ENCODE measurements around the gene GRB10.

GRB10 gene

DNA sequence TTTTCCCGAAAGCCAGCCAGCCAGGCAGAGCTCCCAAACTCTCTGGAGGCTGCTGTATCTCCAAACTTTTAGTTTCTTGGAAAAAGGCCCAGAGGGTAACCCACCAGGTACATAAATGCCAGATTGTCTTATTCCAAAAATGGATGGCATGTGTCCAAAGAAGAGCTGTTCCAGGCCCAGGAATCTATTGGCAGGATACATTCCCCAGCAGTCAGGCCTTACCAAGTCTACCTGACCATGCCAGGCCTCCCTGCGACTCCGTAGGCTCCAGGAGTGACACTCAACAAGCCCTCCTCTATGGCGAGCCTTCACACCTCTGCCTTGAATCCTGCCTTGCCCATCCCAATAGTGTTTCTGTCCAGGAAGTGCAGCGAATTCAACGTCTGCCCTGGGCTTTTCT, 95.6 kb downstream of the GRB10 start:
- DNase-seq: no peak

DNA sequence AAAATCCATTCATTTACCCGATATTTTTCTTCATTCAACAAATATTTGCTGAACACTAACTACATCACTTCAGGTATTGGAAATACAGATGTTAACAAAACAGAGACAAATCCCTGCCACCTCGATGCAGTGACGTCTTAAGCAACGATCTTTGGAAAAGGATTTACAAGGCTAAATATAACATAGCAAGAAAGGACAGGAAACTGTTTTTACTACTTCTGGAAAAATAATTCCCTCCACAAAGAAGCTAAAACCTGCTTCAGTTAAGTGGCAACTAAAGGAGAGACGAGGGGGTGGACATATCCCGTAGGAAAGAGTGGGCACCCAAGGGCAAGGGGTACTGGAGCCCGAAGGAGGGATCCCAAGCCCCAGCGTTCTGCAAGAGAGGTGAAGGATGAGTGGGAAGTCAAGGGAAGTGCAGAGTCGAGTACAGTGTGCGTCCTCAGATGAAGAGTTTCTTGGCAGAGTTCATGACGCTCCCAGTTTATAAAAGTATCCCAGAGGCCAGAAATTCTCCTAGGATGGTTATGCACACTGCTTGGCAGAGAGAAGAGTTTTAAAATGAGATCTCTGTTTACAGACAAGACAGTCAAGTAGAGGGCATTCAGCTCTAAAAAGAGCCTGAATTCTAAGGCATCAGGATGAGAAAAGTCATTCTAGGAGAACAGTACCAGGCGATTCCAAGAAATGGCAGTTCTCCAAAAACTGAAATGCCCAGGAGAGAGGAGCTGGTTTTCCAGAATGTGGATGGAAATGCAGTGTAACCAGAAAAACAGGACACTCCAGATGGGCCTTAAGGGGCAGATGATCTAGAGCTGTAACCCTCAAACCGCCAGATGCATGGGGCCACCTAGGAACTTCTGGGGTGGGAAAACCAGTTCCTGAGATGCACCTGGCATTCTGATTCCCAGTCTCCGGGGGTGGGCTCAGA, 97.3 kb downstream of the GRB10 start:
- DNase-seq: no peak

DNA sequence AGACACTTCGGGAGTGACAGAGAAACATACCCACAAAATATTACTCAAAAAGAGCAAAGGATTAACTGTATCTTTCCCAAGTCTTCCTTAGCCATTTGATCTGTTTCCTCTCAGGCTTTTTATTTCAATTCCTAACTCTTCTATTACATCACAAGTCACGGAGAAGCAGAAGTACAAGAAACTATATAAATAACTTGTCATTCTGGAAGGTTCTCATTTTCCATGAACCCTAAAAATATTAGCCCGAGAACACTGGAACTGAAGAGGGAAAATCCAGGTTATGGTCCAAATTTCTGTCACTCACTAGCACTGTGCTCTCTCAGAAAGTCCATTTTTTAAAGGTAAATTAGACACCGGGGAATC, 98.0 kb downstream of the GRB10 start:
- no peak for DNase-seq

DNA sequence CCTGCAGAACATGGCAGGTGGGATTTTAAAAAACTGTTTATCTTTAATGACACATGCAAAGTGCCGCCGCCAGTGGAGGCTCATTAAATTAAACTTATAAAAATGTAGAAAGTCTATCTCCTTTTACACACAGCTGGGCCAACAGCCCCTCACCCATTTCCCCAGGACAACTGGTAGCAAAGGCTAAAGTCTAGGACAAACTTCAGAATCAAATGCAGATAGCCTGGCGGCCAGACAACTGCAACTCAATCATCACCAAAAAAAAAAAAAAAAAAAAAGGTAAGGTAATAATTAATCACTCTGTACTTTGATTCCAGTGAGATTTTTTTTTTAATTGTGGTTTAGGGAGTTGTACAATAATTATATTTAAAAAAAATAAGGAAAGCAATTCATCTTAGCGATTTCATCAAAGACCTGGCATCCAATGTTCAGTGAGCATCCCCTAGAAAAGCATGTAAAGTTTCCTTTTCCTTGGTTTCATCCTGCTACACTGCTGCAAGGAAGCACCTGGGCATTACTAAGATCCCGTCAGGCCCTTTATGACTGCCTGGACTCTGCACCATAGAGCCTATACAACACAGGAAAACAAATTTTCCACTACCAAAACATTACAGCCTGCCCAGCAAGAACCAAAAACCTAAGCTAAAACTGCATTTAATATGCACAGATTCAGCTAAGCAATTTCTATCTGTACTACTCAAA, 98.5 kb downstream of the GRB10 start:
- no peak for DNase-seq

DNA sequence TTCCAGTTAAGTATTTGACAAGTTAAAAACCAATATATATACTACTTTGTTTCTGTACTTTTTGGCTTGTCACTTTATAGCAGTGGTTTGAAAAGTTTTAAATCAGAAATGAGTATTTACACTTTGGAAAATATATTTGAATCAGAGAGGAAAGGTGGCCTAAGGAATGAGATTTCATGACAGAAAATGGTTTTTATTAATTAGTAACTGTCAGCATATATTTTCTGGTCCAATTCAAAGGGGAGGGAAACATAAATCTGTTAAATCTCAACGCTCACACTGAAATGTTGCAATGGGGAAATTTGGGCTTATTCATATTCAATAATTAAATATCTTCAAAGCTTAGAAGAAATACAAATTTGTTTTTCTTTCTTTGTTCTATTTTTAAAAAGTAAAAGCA, 100.1 kb downstream of the GRB10 start:
- DNase-seq: no peak

DNA sequence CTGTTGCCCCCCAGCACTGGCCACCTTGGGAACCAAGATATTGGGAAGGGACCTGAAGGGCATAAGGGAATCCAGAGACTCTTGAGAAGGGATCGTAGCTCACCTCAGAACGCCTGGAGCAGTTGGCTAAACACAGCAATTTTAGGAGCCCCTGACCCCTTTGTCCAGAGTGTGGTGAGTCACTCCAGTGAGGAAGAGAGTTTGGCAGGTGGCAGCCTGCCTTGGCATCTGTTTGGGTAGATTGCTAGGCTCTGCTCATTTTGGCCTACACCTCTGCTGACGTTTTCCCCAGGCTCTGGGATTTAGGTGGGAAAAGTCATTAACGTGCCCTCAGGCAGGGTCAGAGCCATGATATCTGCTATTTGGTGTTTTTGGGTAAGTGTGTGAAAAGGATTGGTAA, 100.6 kb downstream of the GRB10 start:
- DNase-seq: no peak

DNA sequence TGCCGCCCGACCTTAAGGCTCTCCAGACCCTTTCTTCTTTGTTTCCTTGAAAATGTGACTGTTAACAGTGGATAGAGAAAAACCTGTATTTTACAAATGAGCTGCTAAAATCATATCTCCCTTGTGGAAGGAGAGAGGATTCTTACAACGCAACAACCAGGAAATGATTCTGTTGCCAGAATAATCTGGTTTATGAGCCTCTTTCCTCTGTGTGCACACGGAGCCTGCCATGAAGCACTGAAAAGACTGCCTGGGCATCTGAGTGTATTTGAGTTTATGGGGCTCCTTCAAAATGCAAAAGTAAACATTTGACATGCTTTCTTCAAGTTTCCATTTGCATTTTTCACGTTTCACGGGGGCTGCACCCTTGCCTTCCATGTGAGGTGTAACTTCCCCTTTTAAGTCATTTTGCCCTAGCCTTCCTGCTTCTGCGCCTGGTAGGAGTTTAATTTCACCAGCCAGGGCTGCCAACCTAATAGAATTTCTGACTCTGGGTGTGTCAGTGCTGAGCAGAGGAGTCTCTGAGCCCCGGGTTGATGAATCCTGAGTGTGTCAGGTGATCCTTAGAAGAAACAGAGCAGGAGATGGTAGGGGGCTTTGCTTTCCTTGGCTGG, 101.2 kb downstream of the GRB10 start:
- no peak for DNase-seq

DNA sequence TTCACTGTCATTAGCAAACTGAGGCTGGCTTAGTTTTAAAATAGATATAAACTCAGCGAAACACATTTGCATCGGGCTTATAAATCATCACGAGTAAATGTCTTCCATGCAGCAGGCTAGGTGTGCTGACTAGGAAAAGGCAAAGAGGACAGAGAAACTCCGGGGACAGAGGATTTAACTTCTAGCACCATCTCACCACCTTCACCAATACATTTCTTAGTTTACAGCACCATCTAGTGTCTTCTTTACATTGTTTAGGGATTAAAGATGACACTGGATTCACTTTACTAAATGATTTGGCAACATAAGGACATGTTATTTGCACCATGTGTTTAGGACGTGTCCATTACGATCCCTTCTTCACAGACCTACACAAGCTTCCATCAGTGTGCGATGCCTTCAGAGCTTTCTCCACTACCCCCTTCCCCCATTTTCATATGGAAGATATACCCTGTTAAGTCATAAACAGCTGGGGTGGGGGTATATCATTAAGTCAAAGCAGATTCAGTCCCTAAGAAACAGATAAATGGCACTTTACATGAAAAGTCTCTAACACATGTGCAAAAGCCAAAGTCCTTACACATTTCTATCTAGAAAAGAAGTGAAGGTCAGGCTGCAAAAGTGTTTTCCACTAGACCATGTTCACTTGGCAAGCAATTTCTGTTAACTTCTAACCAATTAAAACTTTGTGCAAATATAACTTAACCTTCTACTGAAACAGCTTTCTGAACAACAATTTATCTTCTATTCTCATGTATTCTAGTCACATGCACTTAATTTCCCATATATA, 103.3 kb downstream of the GRB10 start:
- no peak for DNase-seq

DNA sequence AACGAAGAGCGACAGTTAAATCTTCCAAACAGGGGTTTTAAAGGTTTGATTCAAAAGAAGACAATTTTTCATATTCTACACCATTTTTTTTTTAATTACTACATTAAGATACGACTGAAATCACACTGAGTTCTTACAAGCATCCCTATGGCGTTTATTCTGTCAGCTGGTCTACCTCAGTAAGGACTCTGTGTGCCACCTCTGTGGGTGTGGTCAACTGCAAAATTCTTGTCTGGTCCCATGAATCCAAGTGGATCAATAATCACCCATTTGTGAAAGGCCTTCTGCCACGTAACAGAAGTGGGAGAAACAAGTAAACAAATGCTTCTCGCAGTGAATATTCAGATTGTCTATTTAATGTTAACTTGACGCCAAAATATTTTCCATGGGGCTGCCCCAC, 104.1 kb downstream of the GRB10 start:
- DNase-seq: no peak

DNA sequence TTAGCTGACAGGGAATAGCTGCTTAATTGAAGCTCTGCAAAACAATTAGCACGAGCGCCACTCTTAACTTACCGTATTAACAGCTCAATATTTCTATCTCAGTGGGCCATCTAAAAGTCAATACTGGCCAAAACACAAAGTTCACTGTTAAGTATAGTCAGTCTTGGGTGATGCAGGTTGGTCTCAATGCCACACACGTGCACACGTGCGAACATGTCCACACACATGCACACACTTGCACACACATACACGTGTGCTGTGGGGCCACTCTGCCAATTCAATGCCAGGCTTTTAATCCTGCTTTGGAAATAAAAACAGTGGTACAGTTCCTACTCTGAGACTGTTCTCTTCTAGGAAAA, 105.1 kb downstream of the GRB10 start:
- DNase-seq: no peak

DNA sequence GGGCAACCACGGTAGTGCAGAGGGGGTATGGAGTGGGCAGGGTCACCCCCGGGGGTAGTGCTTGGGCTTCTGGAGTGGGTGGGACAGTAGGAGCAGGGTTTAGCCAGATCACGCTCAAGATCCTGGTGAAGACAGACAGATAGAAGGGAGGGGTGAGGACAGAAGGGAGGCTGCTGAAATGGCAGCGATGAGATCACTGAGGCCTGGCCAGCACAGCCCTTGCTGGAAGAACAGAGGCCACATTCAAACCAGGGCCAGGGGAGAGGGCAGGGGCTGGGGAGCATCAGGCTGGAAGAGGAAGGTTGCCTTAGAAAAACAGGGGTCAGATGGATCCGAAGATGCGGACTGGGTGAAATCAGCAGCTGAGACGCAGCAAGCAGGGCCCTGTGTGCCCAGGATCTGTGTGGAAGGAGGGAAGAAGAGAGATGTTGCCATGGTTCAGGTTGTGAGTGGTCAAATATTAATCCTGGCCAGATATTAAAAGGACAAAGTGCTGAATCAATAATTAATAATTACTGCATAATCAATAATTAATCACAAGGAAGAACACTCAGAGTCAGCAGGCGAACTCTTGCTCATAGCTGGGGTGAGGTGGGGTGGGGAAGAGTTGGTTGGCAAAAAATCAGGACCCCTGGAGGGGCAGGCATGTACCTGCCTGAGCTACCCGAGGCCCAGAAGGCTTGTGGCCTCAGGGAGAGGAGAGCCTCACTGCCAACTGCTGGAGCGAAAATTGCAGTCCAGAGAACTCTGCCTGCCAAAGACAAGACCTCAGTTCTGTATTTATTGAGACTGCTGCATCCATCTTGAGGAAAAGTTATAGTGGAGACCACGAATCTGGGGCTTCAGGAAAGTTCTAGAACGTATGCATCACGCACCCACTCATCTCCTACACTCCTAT, 105.7 kb downstream of the GRB10 start:
- no peak for DNase-seq

DNA sequence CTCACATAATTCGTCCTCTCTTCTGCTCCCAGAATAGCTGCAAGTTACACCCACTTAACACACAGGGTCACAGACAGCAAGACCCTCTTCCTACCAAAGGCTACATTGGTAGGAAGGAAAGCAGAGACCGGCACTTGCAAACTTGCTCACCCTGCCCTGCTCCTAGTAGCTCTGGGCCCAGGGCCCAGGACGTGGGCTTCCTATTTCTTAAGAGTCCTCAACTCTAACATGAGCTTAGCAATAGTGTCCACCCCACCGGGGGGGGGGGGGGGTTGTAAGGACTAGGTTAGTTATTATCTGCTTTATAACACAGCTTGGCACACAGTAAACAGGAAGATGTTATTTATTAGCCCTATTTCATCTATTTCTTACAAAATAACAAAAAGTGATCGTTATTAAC, 106.6 kb downstream of the GRB10 start:
- no peak for DNase-seq

DNA sequence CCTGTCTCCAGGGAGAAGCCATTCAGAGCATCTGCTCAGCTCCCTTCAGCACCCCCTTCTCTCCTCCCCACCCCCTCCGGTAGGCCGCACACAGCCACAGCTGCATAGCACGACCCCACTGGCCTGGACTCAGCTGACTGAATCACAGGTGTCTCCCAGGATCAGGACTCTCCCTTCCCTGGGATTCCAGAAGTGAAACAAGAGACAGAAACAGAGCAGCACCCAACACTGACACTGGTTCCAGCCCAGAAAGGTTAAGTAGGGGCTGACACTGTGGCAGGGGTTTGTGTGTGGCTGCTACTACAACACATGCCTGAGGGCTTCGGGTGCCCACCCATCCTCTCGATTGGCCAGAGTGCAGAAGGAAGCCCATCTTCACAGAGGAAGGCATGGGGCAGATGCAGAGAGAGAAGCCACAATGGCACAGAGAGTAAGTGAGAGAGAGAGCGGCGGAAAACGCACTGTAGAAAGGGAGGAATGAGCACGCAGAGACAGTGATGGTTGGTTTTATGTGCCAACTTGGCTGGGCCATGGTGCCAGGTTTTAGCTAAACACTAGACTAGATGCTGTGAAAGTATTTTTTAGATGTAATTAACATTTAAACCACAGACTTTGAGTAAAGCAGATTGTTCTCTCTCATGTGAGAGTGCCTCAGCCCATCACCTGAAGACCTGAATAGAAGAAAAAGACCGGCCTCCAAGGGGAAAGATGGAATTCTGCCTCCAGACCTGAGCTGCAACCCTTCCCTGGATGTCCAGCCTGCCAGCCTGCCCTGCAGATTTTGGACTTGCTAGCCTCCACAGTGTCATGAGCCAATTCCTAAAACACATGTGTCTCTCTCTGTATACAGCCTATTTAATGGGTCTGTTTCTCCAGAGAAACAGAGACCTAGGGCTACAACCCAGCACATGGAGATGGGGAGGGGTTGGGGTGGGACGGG, 107.5 kb downstream of the GRB10 start:
- no peak for DNase-seq

DNA sequence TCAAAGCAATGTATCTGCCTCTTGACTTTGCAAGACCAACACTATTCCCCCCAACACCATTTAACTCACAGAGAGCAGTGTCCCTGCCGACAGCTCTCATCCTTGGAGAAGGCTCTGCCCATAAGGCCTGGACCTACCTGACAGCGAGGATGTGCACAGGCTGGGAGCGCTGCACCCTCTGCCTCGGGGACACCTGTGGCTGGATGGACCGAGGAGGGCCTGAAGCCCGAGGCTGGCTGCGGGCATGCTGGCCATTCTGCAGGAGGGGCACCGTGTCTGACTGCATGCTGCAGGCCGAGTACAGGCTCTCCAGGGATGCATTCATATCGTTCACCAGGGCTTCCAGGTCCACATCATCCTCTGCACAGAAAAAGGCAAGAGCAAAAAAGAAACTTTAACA, 108.4 kb downstream of the GRB10 start:
- no peak for DNase-seq

DNA sequence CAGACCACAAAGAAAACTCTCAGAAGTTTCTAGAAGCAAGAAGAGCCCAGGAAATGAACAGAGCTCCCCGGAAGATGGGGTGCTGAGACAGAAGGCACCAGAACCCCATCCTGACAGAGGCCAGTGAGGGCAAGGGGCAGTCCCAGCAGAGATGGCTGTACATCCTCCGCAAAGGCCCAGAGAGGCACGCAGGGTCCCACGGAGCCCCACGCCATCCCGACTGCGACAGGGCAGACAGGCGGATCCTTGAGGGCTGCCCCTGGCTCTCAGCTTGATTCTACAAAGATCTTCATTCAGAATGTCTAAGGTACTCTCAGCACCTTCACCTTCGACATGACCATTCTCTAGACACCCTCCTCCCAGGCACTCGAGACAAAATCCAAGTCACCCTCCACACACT, 109.6 kb downstream of the GRB10 start:
- DNase-seq: no peak

DNA sequence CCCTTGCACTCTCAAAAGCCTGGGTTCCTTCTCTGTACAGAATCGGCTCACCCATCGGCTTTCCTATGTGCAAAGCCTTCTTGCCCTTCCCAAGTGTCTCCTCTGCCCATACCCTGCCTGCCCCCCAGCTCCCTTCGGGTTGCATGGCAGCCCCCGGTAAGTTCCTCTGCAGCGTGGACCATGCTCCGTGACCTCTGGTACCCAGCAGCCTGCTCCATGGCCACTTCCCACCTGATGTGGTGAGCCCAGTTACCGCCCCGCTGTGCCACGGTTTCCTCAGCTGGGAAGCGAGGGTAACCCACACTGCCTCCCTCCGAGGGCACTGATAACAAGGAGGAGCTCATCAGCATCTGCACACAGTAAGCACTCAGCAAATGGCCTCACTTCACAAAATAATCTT, 110.7 kb downstream of the GRB10 start:
- no peak for DNase-seq

DNA sequence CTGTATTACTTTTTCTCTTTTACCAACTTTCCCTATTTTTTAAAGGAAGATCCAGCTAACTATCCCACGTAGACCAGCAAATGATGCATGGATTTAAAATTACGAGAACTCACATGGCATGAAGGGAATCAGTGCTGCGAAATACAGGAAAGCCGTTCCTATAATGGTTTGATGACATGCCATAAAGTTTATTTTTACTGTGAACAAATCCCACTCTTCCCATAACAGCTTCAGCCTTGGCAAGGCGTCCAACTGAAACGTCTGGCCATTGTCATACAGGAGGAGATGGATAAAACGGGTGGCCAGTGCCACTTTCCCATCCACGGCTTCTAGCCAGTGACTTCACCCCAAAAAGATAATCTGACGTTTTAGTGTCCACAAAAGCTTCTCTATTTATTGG, 111.3 kb downstream of the GRB10 start:
- DNase-seq: no peak

DNA sequence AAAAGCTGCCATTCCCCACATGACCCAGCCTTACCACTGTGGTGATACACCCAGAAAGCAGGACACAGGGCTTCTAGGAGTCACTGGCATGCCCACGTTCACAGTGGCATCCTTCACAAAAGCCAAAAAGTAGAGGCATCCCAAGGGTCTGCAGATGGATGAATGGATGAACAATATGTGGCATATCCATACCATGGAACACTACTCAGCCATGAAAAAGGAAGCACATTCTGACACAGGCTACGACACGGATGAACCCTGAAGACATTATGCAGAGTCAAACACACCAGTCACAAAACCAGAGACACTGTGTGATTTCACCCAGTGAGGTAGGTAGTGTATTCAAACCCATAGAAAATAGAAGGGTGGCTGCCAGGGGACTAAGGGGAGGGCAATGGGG, 112.8 kb downstream of the GRB10 start:
- DNase-seq: no peak

DNA sequence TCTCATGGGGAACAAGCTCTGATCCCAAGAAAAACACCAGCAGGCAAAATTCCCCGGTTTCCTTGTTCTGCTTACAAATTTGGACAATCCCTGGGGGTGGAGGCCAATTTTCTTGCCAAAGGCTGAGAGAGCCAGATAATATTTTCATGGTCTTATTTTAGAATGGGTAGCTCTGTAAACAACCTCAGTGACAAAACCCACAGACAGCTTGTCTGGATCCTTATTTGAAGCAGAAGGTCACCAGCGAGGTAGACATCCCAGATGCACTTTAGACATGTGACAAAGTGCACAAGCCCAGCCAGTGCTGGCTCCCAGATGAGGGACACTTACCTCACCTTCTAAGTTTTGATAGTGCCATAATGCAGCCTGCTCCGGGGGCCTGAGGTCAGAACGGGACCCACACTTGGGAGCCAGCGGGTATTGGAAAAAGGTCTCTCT, 114.9 kb downstream of the GRB10 start:
- DNase-seq: no peak

DNA sequence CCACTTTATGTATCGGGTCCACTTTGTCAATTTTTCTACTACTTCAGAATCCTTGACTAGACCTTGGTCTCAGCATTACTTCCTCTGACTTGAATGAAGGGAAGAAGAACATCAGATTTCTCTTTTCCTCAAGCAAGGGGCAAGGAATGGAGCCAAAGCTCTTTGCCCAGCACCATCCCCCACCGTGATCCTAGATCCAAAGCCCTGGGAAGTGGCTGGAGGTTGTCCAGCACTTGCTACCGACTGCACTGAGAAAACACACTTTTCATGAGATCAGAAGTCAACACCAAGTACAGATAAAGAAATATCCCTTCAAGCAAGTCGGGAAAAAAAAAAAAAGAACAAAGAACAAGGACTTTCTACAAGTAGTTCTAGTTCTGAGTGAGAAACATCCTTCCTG, 115.4 kb downstream of the GRB10 start:
- DNase-seq: no peak

DNA sequence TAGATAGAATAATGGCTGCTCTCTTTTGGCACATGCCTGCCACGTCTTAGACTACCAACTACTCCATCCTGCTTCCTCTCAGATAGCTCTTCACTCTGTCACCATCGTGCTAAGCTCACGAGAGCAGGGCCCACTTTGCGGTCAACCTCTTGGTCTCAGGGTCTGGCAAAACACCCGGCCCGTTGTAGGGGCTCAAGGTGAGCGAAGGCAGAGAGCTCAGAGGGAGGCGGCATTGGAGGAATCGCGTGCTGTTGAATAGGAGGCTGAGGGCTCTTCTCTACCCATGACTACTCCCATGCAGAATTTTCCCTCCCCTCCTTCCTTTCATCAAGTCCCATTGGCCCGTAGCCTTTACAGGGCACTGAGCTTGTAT, 116.6 kb downstream of the GRB10 start:
- DNase-seq: no peak
